Measurements from ENCODE around the gene ITGA7. TPM values are rescaled to one million over a fixed set of nuclear protein-coding genes. Genes with fewer than 3 reads are reported as not detected.
"Not testable (repeated sequence)": the region's sequence is repeated elsewhere in the genome, so short reads cannot be mapped to it uniquely, and the experiment has no call there.

ITGA7 gene
- total and polyA plus RNA-seq, 8 donors = 10.3 to 62.4 (median 20.7) TPM

DNA sequence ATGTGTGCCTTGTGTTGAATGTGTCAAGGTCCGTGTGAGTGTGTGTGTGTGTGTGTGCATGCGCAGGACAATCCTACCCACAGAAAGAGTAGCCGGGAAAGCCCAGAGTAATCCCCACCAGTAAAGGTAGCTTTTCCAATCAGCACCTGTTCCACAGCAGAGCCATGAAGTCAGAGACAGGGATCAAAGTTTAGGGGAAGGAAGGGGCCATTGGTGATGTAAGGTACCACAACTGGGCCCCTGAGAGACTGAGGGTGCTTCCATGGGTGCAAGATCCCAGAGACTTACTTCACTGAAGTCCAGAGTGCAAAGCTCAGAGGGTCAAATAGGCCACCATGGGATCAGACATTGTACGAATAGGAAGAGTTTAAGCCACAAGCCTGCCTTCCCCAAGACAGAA, 50.5 kb downstream of the ITGA7 start:
- Histone ChIP-seq H3K9me3 (no peaks in the 10 kb centered on the region), H3K4me3 (no peak overlapping the region), H3K27me3 (no peaks in the 10 kb centered on the region), H3K4me1 (peaks cover 0 to 16% of the 10 kb centered on the region in 2 donors), H3K36me3 (no peaks in the 10 kb centered on the region), H3K27ac (no peak overlapping the region)
- ATAC-seq = no peak
- DNase-seq = no peak
- intact Hi-C loops (cut with DNase I) = no loop called here
- TF ChIP-seq, protein P1, sequence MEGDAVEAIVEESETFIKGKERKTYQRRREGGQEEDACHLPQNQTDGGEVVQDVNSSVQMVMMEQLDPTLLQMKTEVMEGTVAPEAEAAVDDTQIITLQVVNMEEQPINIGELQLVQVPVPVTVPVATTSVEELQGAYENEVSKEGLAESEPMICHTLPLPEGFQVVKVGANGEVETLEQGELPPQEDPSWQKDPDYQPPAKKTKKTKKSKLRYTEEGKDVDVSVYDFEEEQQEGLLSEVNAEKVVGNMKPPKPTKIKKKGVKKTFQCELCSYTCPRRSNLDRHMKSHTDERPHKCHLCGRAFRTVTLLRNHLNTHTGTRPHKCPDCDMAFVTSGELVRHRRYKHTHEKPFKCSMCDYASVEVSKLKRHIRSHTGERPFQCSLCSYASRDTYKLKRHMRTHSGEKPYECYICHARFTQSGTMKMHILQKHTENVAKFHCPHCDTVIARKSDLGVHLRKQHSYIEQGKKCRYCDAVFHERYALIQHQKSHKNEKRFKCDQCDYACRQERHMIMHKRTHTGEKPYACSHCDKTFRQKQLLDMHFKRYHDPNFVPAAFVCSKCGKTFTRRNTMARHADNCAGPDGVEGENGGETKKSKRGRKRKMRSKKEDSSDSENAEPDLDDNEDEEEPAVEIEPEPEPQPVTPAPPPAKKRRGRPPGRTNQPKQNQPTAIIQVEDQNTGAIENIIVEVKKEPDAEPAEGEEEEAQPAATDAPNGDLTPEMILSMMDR (IDR thresholded peaks at IDR 0.05) = no peak

DNA sequence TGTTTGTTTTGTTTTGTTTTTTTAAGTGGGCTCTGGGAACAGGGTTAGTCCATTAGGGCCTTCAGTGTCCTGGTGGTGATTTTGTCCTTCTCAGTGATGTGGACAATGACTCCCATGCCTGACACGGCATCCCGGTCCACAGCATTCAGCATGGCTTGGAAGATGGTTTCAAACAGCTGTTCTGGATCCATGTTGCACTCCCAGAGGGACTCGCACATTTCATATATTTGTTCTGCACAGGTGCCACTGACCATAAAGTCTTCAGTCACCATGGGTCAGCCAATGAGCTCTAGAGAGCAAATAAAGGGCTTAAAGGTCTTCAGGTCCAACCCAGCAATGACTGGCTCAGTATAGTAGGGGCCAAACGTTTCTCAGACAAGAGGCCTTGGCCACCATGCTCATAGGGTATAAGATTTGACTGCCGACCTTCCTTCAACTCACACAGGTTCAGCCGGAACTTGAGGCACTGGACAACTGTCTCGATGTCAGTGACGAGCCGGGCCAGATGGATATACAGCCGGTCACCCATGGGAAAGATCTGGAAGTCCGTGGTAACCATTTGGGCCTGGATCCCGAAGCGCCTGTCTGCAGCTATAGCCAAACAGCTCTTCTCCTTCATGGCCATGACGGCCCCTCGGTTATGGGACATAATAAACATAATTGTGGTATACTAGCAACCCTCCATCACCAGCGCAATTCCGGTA, 53.0 kb downstream of the ITGA7 start:
- TF ChIP-seq, protein P1 (IDR thresholded peaks at IDR 0.05) = no peak
- DNase-seq (no peak), ATAC-seq (no peak)
- Histone ChIP-seq H3K4me1 (peaks cover 0 to 30% of the 10 kb centered on the region in 2 donors), H3K36me3 (no peaks in the 10 kb centered on the region), H3K27me3 (no peaks in the 10 kb centered on the region), H3K27ac (no peak overlapping the region), H3K4me3 (no peak overlapping the region), H3K9me3 (no peaks in the 10 kb centered on the region)
- intact Hi-C loops (cut with DNase I) = no loop called here

DNA sequence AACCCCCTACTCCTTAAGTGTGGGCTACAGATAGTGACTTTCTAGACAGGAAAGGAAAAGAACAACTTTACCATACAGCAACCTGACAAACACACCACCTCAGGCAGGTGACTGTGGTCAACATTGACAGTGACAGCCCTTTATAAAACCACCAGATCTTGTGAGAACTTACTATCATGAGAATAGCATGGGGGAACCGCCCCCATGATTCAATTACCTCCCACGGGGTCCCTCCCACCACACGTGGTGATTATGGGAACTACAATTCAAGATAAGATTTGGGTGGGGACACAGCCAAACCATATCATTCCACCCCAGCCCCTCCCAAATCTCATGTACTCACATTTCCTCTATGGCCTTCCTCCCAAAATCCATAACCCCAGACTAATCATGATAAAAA, 54.7 kb downstream of the ITGA7 start:
- H3K36me3 ChIP-seq = no peaks in the 10 kb centered on the region
- ATAC-seq = no peak
- H3K4me1 ChIP-seq = peaks cover 0 to 21% of the 10 kb centered on the region in 2 donors
- DNase-seq = no peak
- H3K27me3 ChIP-seq = no peaks in the 10 kb centered on the region
- no peak overlapping the region for H3K27ac ChIP-seq
- intact Hi-C loops (cut with DNase I) = no loop called here
- H3K4me3 ChIP-seq = no peak overlapping the region
- no peaks in the 10 kb centered on the region for H3K9me3 ChIP-seq
- TF ChIP-seq, protein P1 (IDR thresholded peaks at IDR 0.05) = no peak

DNA sequence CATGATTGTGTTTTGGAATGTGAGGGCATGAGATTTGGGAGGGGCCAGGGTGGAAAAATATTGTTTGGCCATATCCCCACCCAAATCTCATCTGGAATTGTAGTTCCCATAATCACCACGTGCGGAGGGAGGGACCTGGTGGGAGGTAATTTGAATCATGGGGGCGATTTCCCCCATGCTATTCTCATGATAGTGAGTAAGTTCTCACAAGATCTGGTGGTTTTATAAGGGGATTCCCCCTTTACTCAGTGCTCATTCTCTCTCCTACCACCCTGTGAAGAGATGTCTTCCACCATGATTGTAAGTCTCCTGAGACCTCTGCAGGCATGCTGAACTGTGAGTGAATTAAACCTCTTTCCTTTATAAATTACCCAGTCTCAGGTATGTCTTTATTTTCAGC, 55.4 kb downstream of the ITGA7 start:
- Histone ChIP-seq H3K36me3 (no peaks in the 10 kb centered on the region), H3K4me3 (no peak overlapping the region), H3K9me3 (no peaks in the 10 kb centered on the region), H3K27me3 (no peaks in the 10 kb centered on the region), H3K27ac (no peak overlapping the region), H3K4me1 (peaks cover 0 to 24% of the 10 kb centered on the region in 2 donors)
- ATAC-seq (no peak), DNase-seq (no peak)
- intact Hi-C loops (cut with DNase I) = no loop called here
- TF ChIP-seq, protein P1 (IDR thresholded peaks at IDR 0.05) = no peak

DNA sequence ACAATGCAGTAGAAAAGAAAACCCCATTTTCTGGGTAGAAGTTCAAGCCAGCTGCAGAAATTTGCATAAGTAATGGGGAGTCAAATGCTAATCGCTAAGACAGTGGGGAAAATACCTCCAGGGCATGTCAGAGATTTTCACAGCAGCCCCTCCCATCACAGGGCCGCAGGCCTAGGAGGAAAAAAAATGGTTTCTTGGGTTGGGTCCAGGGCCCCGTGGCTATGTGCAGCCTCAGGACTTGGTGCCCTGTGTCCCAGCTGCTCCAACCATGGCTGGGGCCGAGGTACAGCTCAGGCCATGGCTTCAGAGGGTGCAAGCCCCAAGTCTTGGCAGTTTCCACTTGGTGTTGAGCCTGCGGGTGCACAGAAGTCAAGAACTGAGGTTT, 56.4 kb downstream of the ITGA7 start:
- intact Hi-C loops (cut with DNase I) = no loop called here
- Histone ChIP-seq H3K27ac (peak overlapping the region in 1 of 2 donors; percentile 87), H3K4me3 (no peak overlapping the region), H3K36me3 (no peaks in the 10 kb centered on the region), H3K9me3 (no peaks in the 10 kb centered on the region), H3K4me1 (peaks cover 0 to 32% of the 10 kb centered on the region in 2 donors), H3K27me3 (no peaks in the 10 kb centered on the region)
- TF ChIP-seq, protein P1 (IDR thresholded peaks at IDR 0.05) = no peak
- DNase-seq (no peak), ATAC-seq (no peak)

DNA sequence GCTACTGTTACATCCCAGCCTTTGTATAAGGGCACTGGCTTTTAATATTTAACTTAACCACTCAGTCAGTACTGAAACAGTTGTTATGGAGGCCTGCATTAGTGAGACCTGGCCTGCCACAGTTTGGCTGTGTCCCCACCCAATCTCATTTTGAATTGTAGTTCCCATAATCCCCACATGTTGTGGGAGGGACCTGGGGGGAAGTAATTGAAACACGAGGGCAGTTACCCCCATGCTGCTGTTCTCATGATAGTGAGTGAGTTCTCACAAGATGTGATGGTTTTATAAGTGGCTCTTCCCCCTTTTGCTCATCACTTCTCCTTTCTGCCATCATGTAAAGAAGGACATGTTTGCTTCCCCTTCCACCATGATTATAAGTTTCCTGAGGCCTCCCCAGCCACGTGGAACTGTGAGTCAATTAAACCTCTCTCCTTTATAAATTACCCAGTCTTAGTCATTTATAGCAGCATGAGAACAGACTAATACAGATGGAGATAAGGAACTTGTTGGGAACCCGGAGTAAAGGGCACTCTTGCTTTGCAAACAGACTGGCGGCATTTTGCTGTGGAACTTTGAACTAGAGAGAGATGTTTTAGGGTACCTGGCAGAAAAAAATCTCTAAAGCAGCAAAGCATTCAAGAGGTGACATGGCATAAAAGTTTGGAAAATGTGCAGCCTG, 56.9 kb downstream of the ITGA7 start:
- H3K27me3 ChIP-seq; H3K36me3 ChIP-seq; intact Hi-C loops (cut with DNase I); DNase-seq; H3K4me3 ChIP-seq; H3K9me3 ChIP-seq: not testable (repeated sequence)
- H3K4me1 ChIP-seq = peaks cover 0 to 33% of the 10 kb centered on the region in 2 donors
- peak overlapping the region; percentile 3 to 87 for H3K27ac ChIP-seq
- peak; percentile 27 for ATAC-seq
